CD14-positive monocyte (primary cell): ENCODE measurements around the gene PALM. TPM values are rescaled to one million over a fixed set of nuclear protein-coding genes. Genes with fewer than 3 reads are reported as not detected.

Experiments
- DNase-seq, 3 donors: peaks; one replicate each; pipeline ENCODE4 v3.0.0-alpha.2; 2011 to 2022
- H2AFZ ChIP-seq: 2 replicates; pipeline ENCODE4 v1.6.0; 2012; ENCODE audit warnings: mild to moderate bottlenecking, low read depth, low read length, inconsistent platforms; ENCODE audit not compliant: insufficient read depth, poor library complexity, severe bottlenecking
- H3K27ac ChIP-seq, 2 donors: 1 replicate in 1 of 2; 2 replicates in 1 of 2; pipeline ENCODE4 v1.5.1; 2012 to 2013; ENCODE audit warnings: low read length in 2 of 2, control low read depth in 1 of 2, inconsistent platforms in 1 of 2, low read depth in 1 of 2, mild to moderate bottlenecking in 1 of 2
- H3K27me3 ChIP-seq, 2 donors: one replicate each; pipeline versions ENCODE4 v1.6.0 to v1.6.1; 2011 to 2013; ENCODE audit warnings: low read length in 2 of 2; ENCODE audit not compliant: control insufficient read depth in 2 of 2, insufficient read depth in 2 of 2
- H3K36me3 ChIP-seq, 2 donors: replicated peaks in 1 of 2; 1 replicate in 1 of 2; 2 replicates in 1 of 2; pipeline versions ENCODE4 v1.5.1 to v1.6.1; 2012 to 2013; ENCODE audit warnings: low read length in 2 of 2, control low read depth in 1 of 2, inconsistent platforms in 1 of 2, mild to moderate bottlenecking in 1 of 2; ENCODE audit not compliant: insufficient read depth in 2 of 2, control insufficient read depth in 1 of 2
- H3K4me1 ChIP-seq, 2 donors: 1 replicate in 1 of 2; 2 replicates in 1 of 2; pipeline versions ENCODE4 v1.5.1 to v1.6.1; 2012 to 2013; ENCODE audit warnings: low read length in 2 of 2, control low read depth in 1 of 2, inconsistent platforms in 1 of 2, mild to moderate bottlenecking in 1 of 2, moderate library complexity in 1 of 2; ENCODE audit not compliant: insufficient read depth in 2 of 2, control insufficient read depth in 1 of 2
- H3K4me2 ChIP-seq: replicated peaks from 2 replicates; pipeline ENCODE3; 2012; ENCODE audit warnings: low read length, moderate library complexity, mild to moderate bottlenecking; ENCODE audit not compliant: poor library complexity, severe bottlenecking; ENCODE audit errors: extremely low read depth
- H3K4me3 ChIP-seq, 3 experiments: fragments of 200-600 bp in 1 of 3; sonication (generic) in 1 of 3; replicated peaks in 1 of 3; 1 replicate in 2 of 3; 2 replicates in 1 of 3; pipeline ENCODE4 v1.5.1; 2011 to 2013; ENCODE audit warnings: low read length in 3 of 3, mild to moderate bottlenecking in 3 of 3, control low read depth in 2 of 3, low read depth in 2 of 3, inconsistent platforms in 1 of 3, moderate library complexity in 1 of 3
- H3K79me2 ChIP-seq: 2 replicates; pipeline ENCODE4 v1.6.0; 2012; ENCODE audit warnings: mild to moderate bottlenecking, control low read depth, inconsistent platforms, low read length, moderate library complexity; ENCODE audit not compliant: insufficient read depth
- H3K9ac ChIP-seq: 2 replicates; pipeline ENCODE4 v1.6.0; 2017; ENCODE audit warnings: low read length, mild to moderate bottlenecking; ENCODE audit not compliant: insufficient read depth, poor library complexity, severe bottlenecking
- H3K9me3 ChIP-seq, 2 donors: replicated peaks in 1 of 2; 1 replicate in 1 of 2; 2 replicates in 1 of 2; pipeline versions ENCODE4 v1.5.1 to v1.6.1; 2012 to 2013; ENCODE audit warnings: low read length in 2 of 2, control low read depth in 1 of 2; ENCODE audit not compliant: control insufficient read depth in 1 of 2, insufficient read depth in 1 of 2
- H4K20me1 ChIP-seq: 2 replicates; pipeline ENCODE4 v1.6.0; 2012; ENCODE audit warnings: mild to moderate bottlenecking, low read length, control low read depth, moderate library complexity; ENCODE audit not compliant: insufficient read depth
- H3K27ac Mint-ChIP-seq, 7 donors: one replicate each; pipeline ENCODE4 v1.8.0; 2020; ENCODE audit warnings: mild to moderate bottlenecking in 7 of 7, mixed read lengths in 7 of 7, moderate library complexity in 6 of 7, inconsistent platforms in 2 of 7
- H3K27me3 Mint-ChIP-seq, 3 donors: one replicate each; pipeline ENCODE4 v1.8.0; 2021 to 2022; ENCODE audit warnings: low read depth in 3 of 3, mild to moderate bottlenecking in 3 of 3, mixed read lengths in 3 of 3, moderate library complexity in 3 of 3, inconsistent platforms in 1 of 3
- H3K36me3 Mint-ChIP-seq, 2 donors: one replicate each; pipeline ENCODE4 v1.8.0; 2020; ENCODE audit warnings: mixed read lengths in 2 of 2, inconsistent platforms in 1 of 2, mild to moderate bottlenecking in 1 of 2
- H3K4me1 Mint-ChIP-seq: one replicate; pipeline ENCODE4 v1.8.0; 2020; ENCODE audit warnings: mild to moderate bottlenecking, mixed read lengths
- H3K4me3 Mint-ChIP-seq, 2 donors: one replicate each; pipeline ENCODE4 v1.8.0; 2020; ENCODE audit warnings: mild to moderate bottlenecking in 2 of 2, mixed read lengths in 2 of 2, moderate library complexity in 1 of 2
- H3K9me3 Mint-ChIP-seq, 7 donors: one replicate each; pipeline ENCODE4 v1.8.0; 2020 to 2022; ENCODE audit warnings: mixed read lengths in 7 of 7, mild to moderate bottlenecking in 6 of 7, moderate library complexity in 6 of 7, inconsistent platforms in 2 of 7
- WGBS: methylation state at CpG from one replicate; pipeline ENCODE4 v1.1.5; 2013; ENCODE audit warnings: missing lambda C conversion rate; ENCODE audit not compliant: insufficient coverage; 5-methylcytosine and 5-hydroxymethylcytosine counted together
- intact Hi-C, 2 donors: fragments of 100-400 bp; cut with micrococcal nuclease; formaldehyde crosslinking; loops; one replicate each; pipeline versions ENCODE4 v1.15.0 to v1.15.1; 2023
- polyA plus RNA-seq, 3 donors: library from polyadenylated mRNA; depleted of rRNA in 1 of 3; unstranded in 2 of 3; stranded (reverse) in 1 of 3; fragments of 300-500 nt in 2 of 3; fragments of >200 nt in 1 of 3; fragmentation: Illumina TruSeq in 2 of 3; gene quantifications; 1 replicate in 2 of 3; 2 replicates in 1 of 3; pipeline ENCODE4 v1.2.3, GENCODE V29; 2012 to 2021
- TF ChIP-seq, protein P1 (sequence below): fragments of 200-600 bp; IDR thresholded peaks from one replicate; pipeline ENCODE4 v1.8.0; 2022; ENCODE audit warnings: antibody characterized with exemption, mild to moderate bottlenecking

PALM gene
- polyA plus RNA-seq, 3 donors = 0.23 TPM; not detected in 2

DNA sequence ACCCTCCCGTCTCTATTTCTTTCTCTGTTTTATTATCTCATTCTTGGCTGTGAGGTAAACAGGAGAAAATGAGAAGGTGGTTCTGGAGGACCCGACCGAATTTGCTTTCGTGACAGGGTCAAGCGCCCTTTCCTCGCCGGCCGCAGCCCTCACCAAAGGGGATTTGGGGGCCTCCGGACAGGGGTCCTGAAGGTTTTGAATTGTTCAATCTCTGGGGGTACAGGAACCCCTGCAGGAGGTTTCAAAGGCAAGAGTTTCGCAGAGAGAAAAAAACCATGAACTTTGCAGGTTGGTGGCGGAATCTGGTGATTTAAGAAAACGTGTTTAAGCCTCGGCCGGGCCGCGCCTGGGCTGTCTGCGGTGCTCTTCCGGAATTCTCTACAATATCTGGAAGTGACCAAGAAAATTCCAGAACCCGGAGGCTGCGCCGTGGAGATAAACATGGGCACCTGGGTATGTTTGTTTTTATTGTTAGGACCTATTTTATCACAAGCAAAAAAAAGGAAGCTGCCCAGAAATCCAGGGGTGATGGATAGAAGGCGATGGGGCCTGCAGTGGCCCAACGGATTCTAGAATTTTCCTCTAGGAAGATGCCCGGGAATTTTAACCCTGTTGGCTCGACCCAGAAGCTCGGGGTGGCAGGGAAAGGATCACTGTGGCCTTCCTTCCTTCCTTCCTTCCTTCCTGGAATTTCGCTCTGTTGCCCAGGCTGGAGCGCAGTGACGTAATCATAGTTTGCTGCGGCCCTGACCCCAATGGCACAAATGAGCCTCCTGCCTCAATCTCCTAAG lies 74.3 kb downstream of the PALM start:
- Mint-ChIP-seq H3K27me3 (peaks cover 10 to 20% (median 18%) of the 10 kb centered on the region in 3 donors), H3K27ac (peak overlapping the region in 2 of 7 donors; percentile 41 to 69), H3K4me1 (peaks cover 2% of the 10 kb centered on the region), H3K9me3 (peaks cover 0 to 4% (median 0%) of the 10 kb centered on the region in 7 donors), H3K4me3 (no peak overlapping the region), H3K36me3 (no peaks in the 10 kb centered on the region)
- intact Hi-C loops = no loop called here
- WGBS = 56% methylated on average over 17 of the region's 30 CpGs
- TF ChIP-seq, protein P1, sequence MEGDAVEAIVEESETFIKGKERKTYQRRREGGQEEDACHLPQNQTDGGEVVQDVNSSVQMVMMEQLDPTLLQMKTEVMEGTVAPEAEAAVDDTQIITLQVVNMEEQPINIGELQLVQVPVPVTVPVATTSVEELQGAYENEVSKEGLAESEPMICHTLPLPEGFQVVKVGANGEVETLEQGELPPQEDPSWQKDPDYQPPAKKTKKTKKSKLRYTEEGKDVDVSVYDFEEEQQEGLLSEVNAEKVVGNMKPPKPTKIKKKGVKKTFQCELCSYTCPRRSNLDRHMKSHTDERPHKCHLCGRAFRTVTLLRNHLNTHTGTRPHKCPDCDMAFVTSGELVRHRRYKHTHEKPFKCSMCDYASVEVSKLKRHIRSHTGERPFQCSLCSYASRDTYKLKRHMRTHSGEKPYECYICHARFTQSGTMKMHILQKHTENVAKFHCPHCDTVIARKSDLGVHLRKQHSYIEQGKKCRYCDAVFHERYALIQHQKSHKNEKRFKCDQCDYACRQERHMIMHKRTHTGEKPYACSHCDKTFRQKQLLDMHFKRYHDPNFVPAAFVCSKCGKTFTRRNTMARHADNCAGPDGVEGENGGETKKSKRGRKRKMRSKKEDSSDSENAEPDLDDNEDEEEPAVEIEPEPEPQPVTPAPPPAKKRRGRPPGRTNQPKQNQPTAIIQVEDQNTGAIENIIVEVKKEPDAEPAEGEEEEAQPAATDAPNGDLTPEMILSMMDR = no peak
- Histone ChIP-seq H3K4me2 (no peak overlapping the region), H3K27me3 (peaks cover 0 to 2% of the 10 kb centered on the region in 2 donors), H3K79me2 (no peaks in the 10 kb centered on the region), H3K9ac (no peak overlapping the region), H3K27ac (no peak overlapping the region), H2AFZ (no peak overlapping the region), H3K9me3 (no peaks in the 10 kb centered on the region), H4K20me1 (no peaks in the 10 kb centered on the region), H3K4me1 (no peaks in the 10 kb centered on the region), H3K4me3 (no peak overlapping the region), H3K36me3 (no peaks in the 10 kb centered on the region)
- DNase-seq = no peak

DNA sequence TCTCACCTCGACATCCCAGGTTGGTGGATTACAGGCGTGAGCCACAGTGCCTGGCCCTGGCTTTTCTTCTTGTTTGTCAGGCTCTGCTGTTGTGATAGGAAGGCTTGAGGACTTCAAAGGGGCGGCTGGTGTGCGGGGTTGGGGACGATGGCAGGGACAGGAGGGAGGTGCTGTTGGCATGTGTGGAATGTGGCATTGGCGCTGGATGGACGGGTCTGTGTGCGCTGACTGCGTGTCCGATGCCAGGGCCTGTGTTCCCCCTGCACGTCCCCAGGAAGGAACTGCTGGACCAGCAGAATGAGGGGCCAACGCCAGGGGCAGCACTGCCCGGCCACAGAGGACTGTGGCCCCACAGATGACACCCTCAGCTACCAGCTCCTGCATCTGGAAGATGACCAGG lies 75.8 kb downstream of the PALM start:
- no peak overlapping the region for H3K27ac ChIP-seq
- H3K4me1 ChIP-seq = peaks cover 10% of the 10 kb centered on the region in 2 donors
- no peak overlapping the region for H3K9ac ChIP-seq
- H3K79me2 ChIP-seq = no peaks in the 10 kb centered on the region
- no peaks in the 10 kb centered on the region for H3K9me3 ChIP-seq
- H3K27me3 ChIP-seq = no peaks in the 10 kb centered on the region
- intact Hi-C loops = no loop called here
- H2AFZ ChIP-seq = no peak overlapping the region
- H3K27ac Mint-ChIP-seq = peak overlapping the region in 1 of 7 donors; percentile 38
- DNase-seq = no peak
- 95% methylated on average over 11 of the region's 13 CpGs for WGBS
- no peak overlapping the region for H3K4me3 ChIP-seq
- H3K27me3 Mint-ChIP-seq = peaks cover 10 to 20% (median 13%) of the 10 kb centered on the region in 3 donors
- peaks cover 0 to 2% of the 10 kb centered on the region in 2 donors for H3K36me3 Mint-ChIP-seq
- TF ChIP-seq, protein P1 = no peak
- peaks cover 10% of the 10 kb centered on the region for H3K4me1 Mint-ChIP-seq
- no peak overlapping the region for H3K4me3 Mint-ChIP-seq
- no peak overlapping the region for H3K4me2 ChIP-seq
- H3K36me3 ChIP-seq = no peaks in the 10 kb centered on the region
- no peaks in the 10 kb centered on the region for H4K20me1 ChIP-seq
- H3K9me3 Mint-ChIP-seq = peaks cover 0 to 3% (median 0%) of the 10 kb centered on the region in 7 donors
